Muscle layer of duodenum (tissue), 2 donors: ENCODE measurements around the gene TLCD1.

Experiments used
- H3K27ac ChIP-seq: one replicate; pipeline ENCODE4 v1.7.0; 2013; ENCODE audit warnings: mild to moderate bottlenecking, low read length
- H3K27me3 ChIP-seq: one replicate; pipeline ENCODE4 v1.7.0; 2013; ENCODE audit warnings: low read depth, mild to moderate bottlenecking, control low read depth, low read length
- H3K36me3 ChIP-seq, 2 donors: one replicate each; pipeline ENCODE4 v1.7.0; 2013; ENCODE audit warnings: low read length in 2 of 2, control low read depth in 1 of 2, mild to moderate bottlenecking in 1 of 2; ENCODE audit not compliant: insufficient read depth in 2 of 2, control insufficient read depth in 1 of 2
- H3K4me1 ChIP-seq, 2 donors: one replicate each; pipeline ENCODE4 v1.7.0; 2013; ENCODE audit warnings: low read length in 2 of 2, mild to moderate bottlenecking in 2 of 2, control low read depth in 1 of 2, moderate library complexity in 1 of 2; ENCODE audit not compliant: insufficient read depth in 2 of 2, control insufficient read depth in 1 of 2
- H3K4me3 ChIP-seq, 2 donors: one replicate each; pipeline ENCODE4 v1.7.0; 2013; ENCODE audit warnings: low read length in 2 of 2, low read depth in 1 of 2, mild to moderate bottlenecking in 1 of 2
- H3K9me3 ChIP-seq, 2 donors: one replicate each; pipeline ENCODE4 v1.7.0; 2013; ENCODE audit warnings: low read length in 2 of 2, control low read depth in 1 of 2, mild to moderate bottlenecking in 1 of 2; ENCODE audit not compliant: control insufficient read depth in 1 of 2
- donor health status: healthy.

The TLCD1 gene

GRCh38 chr17:28704219-28704858, 21.7 kb downstream of the TLCD1 start:
- Histone ChIP-seq H3K4me3 (no peak overlapping the region), H3K27me3 (no peaks in the 10 kb centered on the region), H3K9me3 (no peaks in the 10 kb centered on the region), H3K27ac (no peak overlapping the region), H3K36me3 (peaks cover 44 to 54% of the 10 kb centered on the region in 2 donors), H3K4me1 (no peaks in the 10 kb centered on the region)

- Histone ChIP-seq H3K36me3 (peaks cover 51 to 61% of the 10 kb centered on the region in 2 donors), H3K4me1 (no peaks in the 10 kb centered on the region), H3K9me3 (no peaks in the 10 kb centered on the region), H3K4me3 (no peak overlapping the region), H3K27ac (no peak overlapping the region), H3K27me3 (no peaks in the 10 kb centered on the region)
Observed at GRCh38 chr17:28703552-28704218, 22.3 kb downstream of the TLCD1 start.

- H3K27me3 ChIP-seq = no peaks in the 10 kb centered on the region
- peaks cover 60 to 70% of the 10 kb centered on the region in 2 donors for H3K36me3 ChIP-seq
- H3K4me3 ChIP-seq = no peak overlapping the region
- H3K9me3 ChIP-seq = no peaks in the 10 kb centered on the region
- H3K4me1 ChIP-seq = no peaks in the 10 kb centered on the region
- H3K27ac ChIP-seq = no peak overlapping the region
Observed at GRCh38 chr17:28702752-28703150, 23.3 kb downstream of the TLCD1 start.

- Histone ChIP-seq H3K27ac (no peak overlapping the region), H3K9me3 (no peaks in the 10 kb centered on the region), H3K27me3 (no peaks in the 10 kb centered on the region), H3K4me3 (no peak overlapping the region), H3K36me3 (peaks cover 66 to 76% of the 10 kb centered on the region in 2 donors), H3K4me1 (no peaks in the 10 kb centered on the region)
Observed at GRCh38 chr17:28702026-28702751, 23.8 kb downstream of the TLCD1 start.

- Histone ChIP-seq H3K9me3 (no peaks in the 10 kb centered on the region), H3K27ac (no peak overlapping the region), H3K36me3 (peaks cover 72 to 88% of the 10 kb centered on the region in 2 donors), H3K27me3 (no peaks in the 10 kb centered on the region), H3K4me1 (no peaks in the 10 kb centered on the region), H3K4me3 (no peak overlapping the region)
Observed at GRCh38 chr17:28700830-28701492, 25.1 kb downstream of the TLCD1 start.

- peaks cover 77 to 95% of the 10 kb centered on the region in 2 donors for H3K36me3 ChIP-seq
- H3K27ac ChIP-seq = no peak overlapping the region
- no peak overlapping the region for H3K4me3 ChIP-seq
- H3K4me1 ChIP-seq = no peaks in the 10 kb centered on the region
- H3K9me3 ChIP-seq = no peaks in the 10 kb centered on the region
- H3K27me3 ChIP-seq = no peaks in the 10 kb centered on the region
Observed at GRCh38 chr17:28700278-28700677, 25.8 kb downstream of the TLCD1 start.

- no peak overlapping the region for H3K4me3 ChIP-seq
Observed at GRCh38 chr17:28698253-28698941, 27.6 kb downstream of the TLCD1 start.

GRCh38 chr17:28693869-28694268, 32.2 kb downstream of the TLCD1 start:
- no peaks in the 10 kb centered on the region for H3K27me3 ChIP-seq
- no peaks in the 10 kb centered on the region for H3K9me3 ChIP-seq
- H3K36me3 ChIP-seq = peaks cover 69 to 81% of the 10 kb centered on the region in 2 donors
- no peak overlapping the region for H3K4me3 ChIP-seq
- no peaks in the 10 kb centered on the region for H3K4me1 ChIP-seq
- no peak overlapping the region for H3K27ac ChIP-seq

More at GRCh38 chr17:28698253-28698941, 27.6 kb downstream of the TLCD1 start:
- Histone ChIP-seq H3K4me1 (no peaks in the 10 kb centered on the region), H3K27ac (no peak overlapping the region), H3K36me3 (peaks cover 89 to 100% of the 10 kb centered on the region in 2 donors), H3K9me3 (no peaks in the 10 kb centered on the region), H3K27me3 (no peaks in the 10 kb centered on the region)

GRCh38 chr17:28689011-28689410, 37.0 kb downstream of the TLCD1 start:
- Histone ChIP-seq H3K27ac (no peak overlapping the region), H3K9me3 (no peaks in the 10 kb centered on the region), H3K4me1 (peaks cover 0 to 3% of the 10 kb centered on the region in 2 donors), H3K27me3 (no peaks in the 10 kb centered on the region), H3K36me3 (peaks cover 75 to 80% of the 10 kb centered on the region in 2 donors), H3K4me3 (no peak overlapping the region)

- peaks cover 0 to 3% of the 10 kb centered on the region in 2 donors for H3K4me1 ChIP-seq
- H3K27ac ChIP-seq = no peak overlapping the region
- H3K36me3 ChIP-seq = peaks cover 71 to 79% of the 10 kb centered on the region in 2 donors
- H3K9me3 ChIP-seq = no peaks in the 10 kb centered on the region
- H3K4me3 ChIP-seq = no peak overlapping the region
- H3K27me3 ChIP-seq = no peaks in the 10 kb centered on the region
Observed at GRCh38 chr17:28688481-28688880, 37.6 kb downstream of the TLCD1 start.
